AG09309 (cell line): ENCODE results near the gene KCNJ5.

ENCODE experiments used
- DNase-seq: peaks from one replicate; pipeline ENCODE4 v3.0.0-alpha.2; 2010; ENCODE audit warnings: low read depth
- H3K4me3 ChIP-seq: 2 replicates; pipeline ENCODE4 v1.5.1; 2011; ENCODE audit warnings: mild to moderate bottlenecking, low read depth, low read length, moderate library complexity; ENCODE audit not compliant: control insufficient read depth
- TF ChIP-seq, protein P1 (sequence below): IDR thresholded peaks from 2 replicates; pipeline ENCODE4 v1.5.1; 2011; ENCODE audit warnings: mild to moderate bottlenecking, low read depth, low read length, inconsistent platforms; ENCODE audit not compliant: insufficient read depth, control insufficient read depth; ENCODE audit errors: missing control alignments

The KCNJ5 gene

DNA sequence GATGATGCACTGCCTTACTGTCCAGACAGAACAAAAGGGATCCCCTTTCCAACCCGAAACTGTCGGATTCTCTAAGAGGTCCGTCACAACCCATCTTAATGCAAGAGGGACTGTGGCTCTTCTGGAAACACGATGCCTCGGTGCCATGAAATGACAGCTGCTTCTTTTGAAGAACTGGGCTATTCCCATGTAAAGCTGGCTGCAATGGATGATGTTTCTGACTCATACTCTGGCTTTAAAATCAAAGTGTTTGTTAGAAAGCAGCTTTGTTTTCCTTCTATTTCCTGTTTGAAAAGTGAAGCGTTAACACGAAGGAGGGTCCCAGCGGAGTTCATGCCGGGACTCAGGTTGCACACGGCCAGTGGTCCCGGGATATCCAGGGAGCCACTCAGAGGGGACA is 48.4 kb downstream of the KCNJ5 start:
- no peak for DNase-seq
- TF ChIP-seq, protein P1, sequence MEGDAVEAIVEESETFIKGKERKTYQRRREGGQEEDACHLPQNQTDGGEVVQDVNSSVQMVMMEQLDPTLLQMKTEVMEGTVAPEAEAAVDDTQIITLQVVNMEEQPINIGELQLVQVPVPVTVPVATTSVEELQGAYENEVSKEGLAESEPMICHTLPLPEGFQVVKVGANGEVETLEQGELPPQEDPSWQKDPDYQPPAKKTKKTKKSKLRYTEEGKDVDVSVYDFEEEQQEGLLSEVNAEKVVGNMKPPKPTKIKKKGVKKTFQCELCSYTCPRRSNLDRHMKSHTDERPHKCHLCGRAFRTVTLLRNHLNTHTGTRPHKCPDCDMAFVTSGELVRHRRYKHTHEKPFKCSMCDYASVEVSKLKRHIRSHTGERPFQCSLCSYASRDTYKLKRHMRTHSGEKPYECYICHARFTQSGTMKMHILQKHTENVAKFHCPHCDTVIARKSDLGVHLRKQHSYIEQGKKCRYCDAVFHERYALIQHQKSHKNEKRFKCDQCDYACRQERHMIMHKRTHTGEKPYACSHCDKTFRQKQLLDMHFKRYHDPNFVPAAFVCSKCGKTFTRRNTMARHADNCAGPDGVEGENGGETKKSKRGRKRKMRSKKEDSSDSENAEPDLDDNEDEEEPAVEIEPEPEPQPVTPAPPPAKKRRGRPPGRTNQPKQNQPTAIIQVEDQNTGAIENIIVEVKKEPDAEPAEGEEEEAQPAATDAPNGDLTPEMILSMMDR = no peak
- H3K4me3 ChIP-seq = no peak overlapping the region

DNA sequence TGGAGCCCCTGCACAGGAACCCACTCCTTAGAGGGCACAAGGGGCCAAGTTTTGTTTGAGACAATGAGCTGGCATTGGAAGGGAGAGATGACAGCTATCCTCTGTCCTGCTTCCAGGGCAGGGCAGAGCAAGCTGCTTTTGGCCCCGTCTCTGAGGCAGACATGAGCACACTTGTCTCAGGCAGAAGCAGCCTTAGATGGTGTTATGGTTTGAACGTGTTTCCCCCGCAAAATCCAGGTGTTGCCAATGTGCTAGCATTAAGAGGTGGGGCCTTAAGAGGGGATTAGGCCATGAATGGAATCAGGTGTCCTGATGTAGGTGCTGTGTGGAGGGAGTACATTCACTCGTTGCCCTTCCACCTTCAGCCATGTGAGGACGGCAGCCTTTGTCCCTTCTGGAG is 49.0 kb downstream of the KCNJ5 start:
- TF ChIP-seq, protein P1 = no peak
- DNase-seq = no peak
- no peak overlapping the region for H3K4me3 ChIP-seq

GRCh38 chr11:128940603-128941002 is 49.4 kb downstream of the KCNJ5 start:
- no peak for DNase-seq
- no peak overlapping the region for H3K4me3 ChIP-seq
- TF ChIP-seq, protein P1 = no peak

GRCh38 chr11:128941110-128941509 is 50.0 kb downstream of the KCNJ5 start:
- no peak for DNase-seq
- TF ChIP-seq, protein P1 = no peak

DNA sequence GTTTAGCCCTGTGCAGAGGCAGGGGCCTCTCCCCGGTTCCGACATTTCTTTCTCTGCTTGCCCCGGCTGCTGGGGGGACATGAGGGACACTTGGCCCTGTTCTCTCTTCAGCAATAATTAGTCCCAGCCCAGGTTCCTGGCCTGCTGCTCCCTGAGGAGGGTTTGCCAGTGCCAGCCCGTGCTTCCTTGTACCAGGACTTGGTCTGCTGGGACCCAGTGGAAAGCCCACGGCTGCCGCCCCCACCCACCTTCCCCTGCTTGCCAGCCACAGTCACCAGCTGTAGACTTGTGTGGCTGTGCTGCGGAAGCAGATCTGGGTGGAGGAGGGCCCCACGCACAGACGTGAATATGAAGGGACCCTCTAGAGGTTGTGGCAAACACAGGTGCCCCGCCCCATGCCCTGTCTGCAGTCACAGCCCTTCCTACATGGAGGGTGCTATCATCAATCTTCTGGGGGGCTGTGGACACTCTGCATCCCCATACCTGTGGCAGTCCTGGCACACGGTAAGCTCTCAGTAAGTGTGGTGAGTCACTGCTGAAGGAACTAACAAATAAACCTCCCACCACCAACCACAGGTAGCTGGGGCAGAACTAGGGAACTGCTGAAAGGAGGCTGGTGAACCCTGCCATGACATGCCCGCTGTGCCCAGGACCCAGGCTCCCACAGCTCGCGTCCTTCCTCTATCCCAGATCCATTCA is 50.6 kb downstream of the KCNJ5 start:
- DNase-seq = no peak
- no peak overlapping the region for H3K4me3 ChIP-seq
- TF ChIP-seq, protein P1 = no peak

More at GRCh38 chr11:128941110-128941509, 50.0 kb downstream of the KCNJ5 start:
- no peak overlapping the region for H3K4me3 ChIP-seq

- no peak for DNase-seq
- TF ChIP-seq, protein P1 = no peak
- H3K4me3 ChIP-seq = no peak overlapping the region
These were observed 51.1 kb downstream of the KCNJ5 start for GRCh38 chr11:128942272-128942612.
